HepG2 (cell line): ENCODE measurements around the gene PNN. TPM values are rescaled to one million over a fixed set of nuclear protein-coding genes. Genes with fewer than 3 reads are reported as not detected.

Experiments
- CBFB ChIP-seq: sonication (generic); formaldehyde crosslinking; IDR thresholded peaks from 2 replicates; pipeline ENCODE4 v1.4.0; 2020; ENCODE audit warnings: missing genetic modification reagents
- EHMT2 ChIP-seq: fragments of 200-600 bp; sonication (generic); IDR thresholded peaks from 2 replicates; pipeline ENCODE4 v1.7.0; 2017; ENCODE audit warnings: antibody characterized with exemption, low read depth, low read length, borderline replicate concordance
- GATAD2A ChIP-seq: IDR thresholded peaks from 2 replicates; pipeline ENCODE4 v1.6.1; 2016
- HINFP ChIP-seq: sonication (generic); formaldehyde crosslinking; IDR thresholded peaks from 2 replicates; pipeline ENCODE4 v1.4.0; 2020; ENCODE audit warnings: low read depth, mild to moderate bottlenecking, missing genetic modification reagents
- KMT2B ChIP-seq: IDR thresholded peaks from 2 replicates; pipeline ENCODE4 v1.6.1; 2016; ENCODE audit warnings: missing genetic modification reagents, missing compliant biosample characterization
- MIXL1 ChIP-seq: IDR thresholded peaks from 2 replicates; pipeline ENCODE4 v1.6.1; 2016
- MYC ChIP-seq: sonication (generic); formaldehyde crosslinking; IDR thresholded peaks from 2 replicates; pipeline ENCODE4 v1.9.0; 2021; ENCODE audit warnings: missing genetic modification reagents, borderline replicate concordance
- PAF1 ChIP-seq: IDR thresholded peaks from 2 replicates; pipeline ENCODE4 v1.6.1; 2016; ENCODE audit warnings: missing genetic modification reagents, missing compliant biosample characterization
- RFX5 ChIP-seq: IDR thresholded peaks from 2 replicates; pipeline ENCODE4 v1.6.1; 2011; ENCODE audit warnings: low read depth, low read length, improper control_type of control experiment
- SETDB1 ChIP-seq: sonication (generic); formaldehyde crosslinking; IDR thresholded peaks from 2 replicates; pipeline ENCODE4 v1.5.1; 2020; ENCODE audit warnings: missing genetic modification reagents, mild to moderate bottlenecking, borderline replicate concordance
- SMAD1 ChIP-seq: sonication (generic); formaldehyde crosslinking; IDR thresholded peaks from 2 replicates; pipeline ENCODE4 v1.4.0; 2020; ENCODE audit warnings: missing genetic modification reagents, low read depth, mild to moderate bottlenecking, borderline replicate concordance
- SOX13 ChIP-seq, 3 experiments: fragments of 450-650 bp in 1 of 3; sonication (generic) in 1 of 3; formaldehyde crosslinking in 1 of 3; IDR thresholded peaks in 2 of 3; conservative IDR thresholded peaks in 1 of 3; 2 replicates each; pipeline versions ENCODE4 v1.5.0 to v1.6.1; 2016 to 2020; ENCODE audit warnings: antibody characterized with exemption in 1 of 3, mild to moderate bottlenecking in 1 of 3, missing compliant biosample characterization in 1 of 3, missing genetic modification reagents in 1 of 3, moderate library complexity in 1 of 3
- TIGD3 ChIP-seq: sonication (generic); formaldehyde crosslinking; IDR thresholded peaks from 2 replicates; pipeline ENCODE4 v1.5.1; 2020; ENCODE audit warnings: mild to moderate bottlenecking, missing genetic modification reagents, borderline replicate concordance
- ZBTB39 ChIP-seq: sonication (generic); formaldehyde crosslinking; IDR thresholded peaks from 2 replicates; pipeline ENCODE4 v1.5.0; 2020; ENCODE audit warnings: missing genetic modification reagents
- ZFP91 ChIP-seq: sonication (generic); formaldehyde crosslinking; IDR thresholded peaks from 2 replicates; pipeline ENCODE4 v1.9.0; 2022; ENCODE audit warnings: missing genetic modification reagents, mild to moderate bottlenecking, borderline replicate concordance
- ZMAT5 ChIP-seq: sonication (generic); formaldehyde crosslinking; IDR thresholded peaks from 2 replicates; pipeline ENCODE4 v1.5.0; 2020; ENCODE audit warnings: mild to moderate bottlenecking, low read depth, missing genetic modification reagents, borderline replicate concordance
- ZNF30 ChIP-seq: sonication (generic); formaldehyde crosslinking; IDR thresholded peaks from 2 replicates; pipeline ENCODE4 v1.5.0; 2020; ENCODE audit warnings: mild to moderate bottlenecking, missing genetic modification reagents
- ZNF496 ChIP-seq: sonication (generic); formaldehyde crosslinking; IDR thresholded peaks from 2 replicates; pipeline ENCODE4 v1.8.1; 2023; ENCODE audit warnings: mild to moderate bottlenecking, moderate library complexity, missing genetic modification reagents; ENCODE audit not compliant: insufficient replicate concordance
- ZNF740 ChIP-seq: sonication (generic); formaldehyde crosslinking; IDR thresholded peaks from 2 replicates; pipeline ENCODE4 v1.4.0; 2020; ENCODE audit warnings: missing genetic modification reagents
- polyA plus RNA-seq, 8 experiments: library from polyadenylated mRNA; depleted of rRNA in 3 of 8; stranded (reverse) in 7 of 8; unstranded in 1 of 8; fragments of >200 nt; fragmentation: Illumina TruSeq in 4 of 8; extraction: Trizol in 4 of 8; gene quantifications; 2 replicates each; pipeline versions ENCODE4 v1.2.1 to v1.2.3, GENCODE V29; 2011 to 2016; ENCODE audit warnings: low read depth in 4 of 8, missing spikeins in 1 of 8, mixed read lengths in 1 of 8; ENCODE audit not compliant: insufficient read depth in 1 of 8
- total RNA-seq, 5 experiments: library from RNA; depleted of rRNA; stranded (reverse); fragments of >200 nt; fragmentation: Illumina TruSeq; extraction: Trizol; gene quantifications; 2 replicates each; pipeline ENCODE4 v1.2.3, GENCODE V29; 2016; ENCODE audit warnings: low read depth in 1 of 5

PNN gene
- total and polyA plus RNA-seq, 2 of the 13 experiments (the other 11 are each of a cell fraction or from before 2014, with no cell fraction given) = 58.0 to 214 TPM

- no peak for TF ChIP-seq RFX5
- TF ChIP-seq CBFB (CRISPR knock-in tag) = no peak
- TF ChIP-seq MIXL1 (CRISPR knock-in tag) = no peak
- no peak for TF ChIP-seq ZNF496 (CRISPR knock-in tag)
- TF ChIP-seq ZMAT5 = no peak
- TF ChIP-seq KMT2B (CRISPR knock-in tag) = no peak; the same call in 1 of the 2 replicates
- TF ChIP-seq SOX13 (IDR thresholded peaks at IDR 0.05) = peak; percentile 36; the same call in 1 of the 2 replicates
- TF ChIP-seq SOX13 (CRISPR knock-in tag; conservative IDR thresholded peaks at IDR 0.05 in 1 of 2, IDR thresholded peaks at IDR 0.05 in 1 of 2) = no peak
- TF ChIP-seq TIGD3 (CRISPR knock-in tag) = no peak
- no peak for TF ChIP-seq HINFP (CRISPR knock-in tag)
- no peak; the same call in 1 of the 2 replicates for TF ChIP-seq ZFP91 (CRISPR knock-in tag)
- no peak for TF ChIP-seq MYC (CRISPR knock-in tag)
- no peak for TF ChIP-seq ZNF30 (CRISPR knock-in tag)
- no peak for TF ChIP-seq ZBTB39 (CRISPR knock-in tag)
- no peak for TF ChIP-seq SMAD1 (CRISPR knock-in tag)
- no peak for TF ChIP-seq SETDB1 (CRISPR knock-in tag)
- TF ChIP-seq ZNF740 = no peak
- peak; percentile 33; the same call in 1 of the 2 replicates for TF ChIP-seq EHMT2
- no peak for TF ChIP-seq PAF1 (CRISPR knock-in tag)
- TF ChIP-seq GATAD2A (CRISPR knock-in tag) = no peak; the same call in 1 of the 2 replicates
These were observed 28.9 kb downstream of the PNN start (continued) for GRCh38 chr14:39203659-39204606.
